Measurements from ENCODE around the gene PPOX. TPM values are rescaled to one million over a fixed set of nuclear protein-coding genes. Genes with fewer than 3 reads are reported as not detected.

Gene PPOX
- 42.9 TPM for polyA plus RNA-seq (2013, experiment 1 of 4)
- 37.5 TPM for polyA plus RNA-seq (2013, experiment 2 of 4)
- polyA plus RNA-seq (2013, experiment 3 of 4): 38.0 TPM
- 43.3 TPM for polyA plus RNA-seq (2013, experiment 4 of 4)

DNA sequence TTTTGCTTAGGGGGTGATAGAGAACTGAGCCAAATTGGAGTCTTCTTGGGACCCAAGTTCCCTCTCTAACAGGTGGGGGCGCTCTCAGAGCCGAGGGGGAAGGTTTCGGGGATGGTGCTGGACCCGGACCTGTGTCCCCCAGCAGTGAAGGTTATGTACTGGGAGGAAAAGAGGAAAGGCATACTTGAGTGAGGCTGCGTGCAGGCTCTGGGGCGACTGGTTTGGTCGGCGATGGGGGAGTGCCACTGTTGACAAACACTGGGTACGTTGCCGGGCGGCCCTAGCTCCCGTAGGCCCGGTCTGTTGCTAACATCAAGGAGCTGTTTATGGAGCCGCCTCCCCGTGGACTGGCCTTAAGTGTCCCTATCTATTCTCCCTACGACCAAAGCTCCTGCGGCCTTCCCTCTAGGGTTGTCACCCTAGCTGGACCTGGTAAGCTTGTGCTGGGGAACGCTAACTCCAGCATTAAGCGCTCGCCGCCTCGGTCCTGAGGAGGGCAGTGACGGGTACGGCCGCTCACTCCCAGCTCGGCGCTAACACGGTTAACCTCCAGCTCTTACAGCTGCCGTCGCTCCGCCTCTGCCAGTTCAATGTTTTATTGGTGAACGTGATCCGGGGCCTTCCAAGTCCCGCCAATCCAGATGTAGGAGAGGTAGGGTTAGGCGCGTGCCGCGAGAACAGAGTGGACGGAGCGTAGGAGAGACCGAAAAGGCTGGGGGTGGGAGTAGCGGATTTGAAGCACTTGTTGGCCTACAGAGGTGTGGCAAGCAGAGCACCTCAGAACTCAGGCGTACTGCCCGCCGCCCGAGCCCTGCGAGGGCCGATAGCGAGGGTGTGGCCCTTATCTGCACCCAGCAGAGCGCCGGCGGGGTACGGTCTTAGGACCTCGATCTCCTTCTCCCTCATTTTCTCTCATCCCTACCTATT, at the start of gene PPOX:
Gene PPOX, plus strand, starts transcription at position 685 of the 927 bp plus-strand sequence. CDS start 422 bp downstream, outside the sequence.
- WGBS, 2 experiments: 0% methylated on average over 54 of the region's 54 CpGs
- H3K27me3 ChIP-seq (ENCODE audit: control insufficient read depth, insufficient read depth, low read length, poor library complexity, severe bottlenecking): no peaks in the 10 kb centered on the region
- H3K36me3 ChIP-seq (ENCODE audit: control insufficient read depth, insufficient read depth, low read length): peaks cover 18% of the 10 kb centered on the region
- no peaks in the 10 kb centered on the region for H3K4me1 ChIP-seq (ENCODE audit: control insufficient read depth, insufficient read depth, low read length)
- H3K9me3 ChIP-seq (ENCODE audit: control insufficient read depth, low read length): no peaks in the 10 kb centered on the region
- H3K27ac ChIP-seq (ENCODE audit: insufficient read depth, low read depth, low read length, poor library complexity, severe bottlenecking): peak within 1 kb of the TSS; percentile 92
- peak within 1 kb of the TSS; percentile 90 for H3K4me3 ChIP-seq (ENCODE audit: insufficient read depth, low read depth, low read length)

DNA sequence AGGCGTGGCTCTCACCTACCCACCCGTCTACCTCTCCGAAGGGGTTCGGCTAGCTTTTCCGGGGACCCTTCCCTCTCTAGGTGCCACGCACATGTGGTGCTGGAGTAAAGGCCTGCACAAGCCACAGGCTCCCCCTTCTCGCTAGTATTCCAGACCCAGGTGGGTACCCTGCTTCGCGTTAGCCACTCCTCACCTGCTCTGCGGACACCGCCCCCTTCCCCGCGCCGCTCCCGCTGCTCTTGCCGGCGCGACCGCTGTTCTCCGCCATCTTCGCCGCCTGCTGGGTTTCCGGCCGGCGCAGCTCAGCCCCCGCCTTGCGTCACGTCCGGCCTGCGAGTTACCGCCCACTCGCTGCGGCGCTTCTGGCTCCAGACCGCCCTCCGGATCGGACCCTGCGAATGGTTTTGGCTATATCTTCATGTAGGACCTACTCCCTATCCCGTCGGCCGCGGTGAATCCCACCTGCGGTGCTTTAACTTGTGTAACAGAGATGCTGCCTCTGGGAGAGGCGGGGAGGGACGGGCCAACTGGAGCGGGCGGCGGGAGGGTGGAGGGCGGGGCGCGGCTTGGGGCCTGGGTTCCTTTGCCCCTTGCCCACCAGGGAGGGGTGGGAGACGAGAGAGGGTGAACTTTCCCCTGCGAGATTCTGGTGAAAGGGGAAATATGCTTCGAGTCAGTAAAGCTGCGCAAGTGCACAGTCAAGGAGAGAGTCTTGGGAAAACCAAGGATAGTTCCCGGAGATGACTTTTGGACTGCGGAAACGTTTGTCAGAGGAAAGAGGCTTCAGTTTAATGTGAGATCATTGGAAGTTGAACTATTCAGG, 48.3 kb upstream of the PPOX start, which contains the start of the genes NIT1 and PFDN2:
Gene NIT1, plus strand, starts transcription at position 347 of the 823 bp plus-strand sequence. Its CDS starts 72 bp downstream, at position 419.
Gene PFDN2, minus strand, starts transcription at position 279 of the 823 bp plus-strand sequence. Its CDS starts 11 bp downstream, at position 268.
- peaks cover 12% of the 10 kb centered on the region for H3K4me1 ChIP-seq (ENCODE audit: control insufficient read depth, insufficient read depth, low read length)
- H3K4me3 ChIP-seq (ENCODE audit: insufficient read depth, low read depth, low read length): peak within 1 kb of the TSS; percentile 81
- 0% methylated on average over 58 of the region's 58 CpGs for WGBS, 2 experiments
- H3K27ac ChIP-seq (ENCODE audit: insufficient read depth, low read depth, low read length, poor library complexity, severe bottlenecking): peak within 1 kb of the TSS; percentile 79
- H3K36me3 ChIP-seq (ENCODE audit: control insufficient read depth, insufficient read depth, low read length): peaks cover 31% of the 10 kb centered on the region
- no peaks in the 10 kb centered on the region for H3K27me3 ChIP-seq (ENCODE audit: control insufficient read depth, insufficient read depth, low read length, poor library complexity, severe bottlenecking)
- no peaks in the 10 kb centered on the region for H3K9me3 ChIP-seq (ENCODE audit: control insufficient read depth, low read length)

DNA sequence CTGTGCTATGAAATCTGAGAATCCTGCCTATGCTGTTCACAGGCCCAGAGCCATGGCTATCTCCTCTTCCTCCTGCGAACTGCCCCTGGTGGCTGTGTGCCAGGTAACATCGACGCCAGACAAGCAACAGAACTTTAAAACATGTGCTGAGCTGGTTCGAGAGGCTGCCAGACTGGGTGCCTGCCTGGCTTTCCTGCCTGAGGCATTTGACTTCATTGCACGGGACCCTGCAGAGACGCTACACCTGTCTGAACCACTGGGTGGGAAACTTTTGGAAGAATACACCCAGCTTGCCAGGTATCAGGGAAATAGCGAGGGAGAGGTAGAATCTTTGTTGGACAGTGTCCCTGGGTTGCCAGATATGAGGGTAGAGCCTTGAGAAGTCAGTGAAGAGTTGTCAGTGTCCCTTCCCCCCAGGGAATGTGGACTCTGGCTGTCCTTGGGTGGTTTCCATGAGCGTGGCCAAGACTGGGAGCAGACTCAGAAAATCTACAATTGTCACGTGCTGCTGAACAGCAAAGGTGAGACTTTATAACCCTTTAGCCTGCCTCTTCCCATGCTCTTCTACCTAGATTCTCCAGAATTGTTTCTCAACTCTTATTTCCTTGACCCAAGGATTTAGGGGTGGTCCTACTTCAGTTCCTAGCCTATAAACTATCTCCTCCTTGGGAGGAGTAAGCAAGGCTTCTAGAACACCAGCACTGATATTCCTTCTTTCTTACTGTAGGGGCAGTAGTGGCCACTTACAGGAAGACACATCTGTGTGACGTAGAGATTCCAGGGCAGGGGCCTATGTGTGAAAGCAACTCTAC, 46.9 kb upstream of the PPOX start:
- Histone ChIP-seq H3K4me3 (ENCODE audit: insufficient read depth, low read depth, low read length) (peak overlapping the region; percentile 81), H3K9me3 (ENCODE audit: control insufficient read depth, low read length) (no peaks in the 10 kb centered on the region), H3K36me3 (ENCODE audit: control insufficient read depth, insufficient read depth, low read length) (peaks cover 44% of the 10 kb centered on the region), H3K27me3 (ENCODE audit: control insufficient read depth, insufficient read depth, low read length, poor library complexity, severe bottlenecking) (no peaks in the 10 kb centered on the region), H3K27ac (ENCODE audit: insufficient read depth, low read depth, low read length, poor library complexity, severe bottlenecking) (no peak overlapping the region), H3K4me1 (ENCODE audit: control insufficient read depth, insufficient read depth, low read length) (peaks cover 12% of the 10 kb centered on the region)
- 83% methylated on average over 10 of the region's 10 CpGs for WGBS, 2 experiments

DNA sequence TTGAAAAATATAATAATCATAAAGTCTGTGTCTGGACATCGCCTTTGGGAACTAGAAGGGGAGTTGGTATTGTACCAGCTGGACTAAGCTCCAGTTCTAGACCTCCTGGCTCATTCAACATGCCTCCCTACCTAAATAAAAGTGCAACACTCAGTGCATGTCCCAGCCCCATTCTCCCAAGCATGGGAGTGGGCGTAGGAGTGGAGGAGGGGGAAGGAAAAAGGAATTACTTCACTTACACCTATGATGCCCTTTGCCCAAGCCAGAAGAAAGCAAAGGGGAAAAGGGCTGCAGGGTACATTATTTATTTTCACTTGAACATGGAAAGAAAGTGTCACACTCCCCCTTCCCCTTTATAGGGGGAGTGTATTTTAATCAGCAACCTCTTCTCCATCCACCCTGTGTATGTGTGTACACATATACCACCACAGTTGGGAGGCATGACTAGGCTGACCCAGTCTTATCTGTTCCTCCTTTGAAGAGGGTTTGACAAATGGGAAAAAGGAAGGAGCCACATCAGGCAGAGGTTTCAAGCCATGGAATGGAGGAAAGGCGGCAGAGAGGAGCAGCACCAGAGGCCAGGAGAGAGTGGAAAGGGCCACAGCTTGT, 45.1 kb upstream of the PPOX start:
- Histone ChIP-seq H3K4me1 (ENCODE audit: control insufficient read depth, insufficient read depth, low read length) (peaks cover 12% of the 10 kb centered on the region), H3K27ac (ENCODE audit: insufficient read depth, low read depth, low read length, poor library complexity, severe bottlenecking) (no peak overlapping the region), H3K27me3 (ENCODE audit: control insufficient read depth, insufficient read depth, low read length, poor library complexity, severe bottlenecking) (no peaks in the 10 kb centered on the region), H3K36me3 (ENCODE audit: control insufficient read depth, insufficient read depth, low read length) (peaks cover 58% of the 10 kb centered on the region), H3K9me3 (ENCODE audit: control insufficient read depth, low read length) (no peaks in the 10 kb centered on the region), H3K4me3 (ENCODE audit: insufficient read depth, low read depth, low read length) (no peak overlapping the region)
- 95 to 96% methylated on average over 2 to 3 of the region's 3 CpGs for WGBS, 2 experiments

DNA sequence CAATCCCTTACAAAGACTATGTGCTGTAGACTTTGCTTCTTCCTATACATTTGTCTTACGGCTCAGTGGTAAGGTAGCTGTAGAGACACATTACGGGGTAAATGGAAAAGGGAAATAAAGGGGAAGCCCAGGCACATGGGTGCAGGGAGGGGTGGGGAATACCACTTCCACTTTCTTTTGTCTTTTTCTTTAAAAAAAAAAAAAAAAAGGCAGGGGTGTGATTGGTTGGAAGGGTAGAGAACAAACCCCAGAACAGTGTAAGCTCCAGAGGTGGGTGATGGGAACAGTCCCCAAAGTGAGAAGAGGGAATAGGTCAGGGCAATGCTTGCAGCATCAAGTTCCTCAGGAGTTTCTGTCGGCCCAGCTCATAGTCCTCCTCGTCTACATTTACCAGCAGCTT, 44.4 kb upstream of the PPOX start:
- Histone ChIP-seq H3K36me3 (ENCODE audit: control insufficient read depth, insufficient read depth, low read length) (peaks cover 58% of the 10 kb centered on the region), H3K4me3 (ENCODE audit: insufficient read depth, low read depth, low read length) (no peak overlapping the region), H3K27ac (ENCODE audit: insufficient read depth, low read depth, low read length, poor library complexity, severe bottlenecking) (no peak overlapping the region), H3K27me3 (ENCODE audit: control insufficient read depth, insufficient read depth, low read length, poor library complexity, severe bottlenecking) (no peaks in the 10 kb centered on the region), H3K9me3 (ENCODE audit: control insufficient read depth, low read length) (no peaks in the 10 kb centered on the region), H3K4me1 (ENCODE audit: control insufficient read depth, insufficient read depth, low read length) (peaks cover 10% of the 10 kb centered on the region)
- WGBS, 2 experiments: 96 to 97% methylated on average over 4 of the region's 4 CpGs

DNA sequence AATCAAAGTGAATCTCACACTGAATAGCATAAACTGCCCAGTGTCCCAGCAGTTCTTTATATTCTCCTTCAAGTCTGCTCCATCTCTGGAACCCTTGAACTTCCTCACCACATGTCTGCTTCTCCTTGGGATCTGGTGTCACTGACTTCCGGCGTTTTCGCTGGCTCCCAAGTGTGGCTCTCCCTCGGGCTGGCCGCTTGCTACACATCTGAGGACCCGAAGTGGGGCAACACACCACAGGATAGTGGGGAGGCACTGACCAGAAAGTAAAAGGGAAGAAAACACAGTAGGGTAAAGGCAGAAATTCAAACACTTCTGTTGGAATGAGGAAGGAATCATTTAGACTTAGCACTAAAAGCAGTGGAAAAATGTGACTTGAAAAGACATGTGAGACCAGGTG, 43.3 kb upstream of the PPOX start:
- Histone ChIP-seq H3K27me3 (ENCODE audit: control insufficient read depth, insufficient read depth, low read length, poor library complexity, severe bottlenecking) (no peaks in the 10 kb centered on the region), H3K9me3 (ENCODE audit: control insufficient read depth, low read length) (no peaks in the 10 kb centered on the region), H3K4me3 (ENCODE audit: insufficient read depth, low read depth, low read length) (no peak overlapping the region), H3K36me3 (ENCODE audit: control insufficient read depth, insufficient read depth, low read length) (peaks cover 58% of the 10 kb centered on the region), H3K27ac (ENCODE audit: insufficient read depth, low read depth, low read length, poor library complexity, severe bottlenecking) (no peak overlapping the region), H3K4me1 (ENCODE audit: control insufficient read depth, insufficient read depth, low read length) (peaks cover 8% of the 10 kb centered on the region)
- 97% methylated on average over 6 of the region's 6 CpGs for WGBS, 2 experiments

DNA sequence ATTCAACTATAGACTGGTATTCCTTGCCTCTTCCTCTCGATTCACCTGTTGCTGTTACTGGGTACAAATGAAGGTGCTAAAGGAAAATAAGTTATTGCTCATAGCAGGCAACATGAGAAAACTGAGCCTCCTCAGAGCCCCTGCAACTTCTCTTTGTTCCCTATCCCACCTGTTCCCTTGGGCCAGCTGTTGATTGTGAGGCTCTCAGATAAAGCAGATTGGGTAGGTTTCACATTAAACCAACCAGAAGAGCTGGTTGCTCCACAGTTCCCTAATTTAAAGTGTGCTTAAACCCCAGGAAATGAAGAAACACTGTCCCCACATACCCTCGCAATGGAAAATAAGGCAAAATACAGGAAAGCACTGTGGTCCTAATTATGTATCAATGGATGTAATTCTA, 38.6 kb upstream of the PPOX start:
- H3K4me3 ChIP-seq (ENCODE audit: insufficient read depth, low read depth, low read length): no peak overlapping the region
- peaks cover 7% of the 10 kb centered on the region for H3K4me1 ChIP-seq (ENCODE audit: control insufficient read depth, insufficient read depth, low read length)
- H3K9me3 ChIP-seq (ENCODE audit: control insufficient read depth, low read length): no peaks in the 10 kb centered on the region
- H3K27ac ChIP-seq (ENCODE audit: insufficient read depth, low read depth, low read length, poor library complexity, severe bottlenecking): no peak overlapping the region
- H3K27me3 ChIP-seq (ENCODE audit: control insufficient read depth, insufficient read depth, low read length, poor library complexity, severe bottlenecking): no peaks in the 10 kb centered on the region
- 94 to 100% methylated on average over 2 of the region's 2 CpGs for WGBS, 2 experiments
- peaks cover 41% of the 10 kb centered on the region for H3K36me3 ChIP-seq (ENCODE audit: control insufficient read depth, insufficient read depth, low read length)

DNA sequence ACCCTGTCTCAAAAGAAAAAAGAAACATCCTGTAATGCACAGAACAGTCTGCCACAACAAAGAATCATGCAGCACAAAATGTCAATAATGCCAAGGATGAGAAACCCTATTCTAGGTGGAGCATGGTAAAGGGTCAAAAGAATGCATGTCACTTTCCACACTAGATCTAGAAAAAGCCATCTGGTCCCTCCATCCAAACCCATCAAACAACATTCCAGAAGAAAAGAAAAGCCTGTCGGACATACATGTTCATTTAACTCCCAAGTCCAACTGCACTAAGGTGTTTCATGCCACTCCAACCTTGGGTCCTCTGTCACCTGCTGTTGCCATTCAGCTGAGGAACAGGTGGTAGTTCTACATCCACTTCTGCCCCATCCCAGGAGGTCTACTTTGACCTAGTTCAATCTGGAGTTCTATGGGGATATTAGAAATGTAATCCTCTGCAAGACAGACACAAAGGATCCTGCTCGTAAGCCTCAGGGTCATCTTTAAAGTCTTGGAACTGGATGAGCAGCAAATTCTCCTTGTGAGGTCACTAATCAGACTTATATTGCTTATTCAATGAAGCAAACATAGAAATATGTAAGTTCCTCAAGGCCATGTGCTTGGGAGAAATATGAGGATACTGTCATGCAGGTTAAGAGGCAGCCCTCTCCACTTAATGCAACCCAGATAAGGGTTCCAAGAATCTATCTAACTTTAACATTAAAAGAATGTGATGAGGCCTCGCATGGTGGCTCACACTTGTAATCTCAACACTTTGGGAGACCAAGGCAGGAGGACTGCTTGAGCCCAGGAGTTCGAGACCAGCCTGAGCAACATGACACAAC, 37.4 kb upstream of the PPOX start:
- Histone ChIP-seq H3K4me1 (ENCODE audit: control insufficient read depth, insufficient read depth, low read length) (peaks cover 11% of the 10 kb centered on the region), H3K4me3 (ENCODE audit: insufficient read depth, low read depth, low read length) (no peak overlapping the region), H3K36me3 (ENCODE audit: control insufficient read depth, insufficient read depth, low read length) (peaks cover 30% of the 10 kb centered on the region), H3K27me3 (ENCODE audit: control insufficient read depth, insufficient read depth, low read length, poor library complexity, severe bottlenecking) (no peaks in the 10 kb centered on the region), H3K27ac (ENCODE audit: insufficient read depth, low read depth, low read length, poor library complexity, severe bottlenecking) (no peak overlapping the region), H3K9me3 (ENCODE audit: control insufficient read depth, low read length) (no peaks in the 10 kb centered on the region)
- 93% methylated on average over 4 of the region's 4 CpGs for WGBS, 2 experiments
